ENCODE data around the gene CDH8. TPM values are rescaled to one million over a fixed set of nuclear protein-coding genes. Genes with fewer than 3 reads are reported as not detected.

Gene CDH8
- total and polyA plus RNA-seq, 2 donors (not counting 1 experiment from before 2014, with no cell fraction given) = not detected

DNA sequence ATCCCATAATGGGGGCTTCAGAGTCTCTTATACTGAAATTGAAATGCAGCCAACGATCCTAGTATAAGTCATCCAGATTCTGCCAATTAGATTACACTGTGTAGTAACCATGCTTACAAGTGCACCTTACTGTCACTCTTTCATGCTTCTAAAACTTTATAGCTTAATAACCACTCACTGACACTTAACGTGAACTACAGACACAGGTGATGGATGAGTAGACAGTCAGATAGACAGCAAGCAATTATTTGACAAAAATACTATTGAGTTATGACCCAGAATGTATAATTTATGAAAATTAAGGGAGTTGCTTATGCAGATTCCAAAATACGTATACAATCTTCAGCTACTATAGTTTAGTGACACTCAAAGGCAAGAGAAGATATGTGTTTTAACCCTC lies 6.3 kb downstream of the CDH8 start:
- no peaks in the 10 kb centered on the region for H3K9me3 Mint-ChIP-seq (ENCODE audit: insufficient read depth)
- H3K27ac Mint-ChIP-seq = no peak overlapping the region
- H3K4me2 ChIP-seq (replicated peaks; ENCODE audit: low read depth, low read length, poor library complexity, severe bottlenecking) = no peak overlapping the region
- H3K27ac ChIP-seq (ENCODE audit: low read length in 2 of 2) = no peak overlapping the region
- H2AFZ ChIP-seq (ENCODE audit: insufficient read depth, low read depth, low read length, poor library complexity, severe bottlenecking) = no peak overlapping the region
- H3K4me3 Mint-ChIP-seq = no peak overlapping the region
- TF ChIP-seq CTCF (IDR thresholded peaks at IDR 0.05) = no peak
- intact Hi-C loops (cut with micrococcal nuclease) = no loop called here
- peaks cover 0 to 3% (median 0%) of the 10 kb centered on the region in 3 donors for H3K9me3 ChIP-seq (ENCODE audit: control extremely low read depth in 1 of 3, control insufficient read depth in 2 of 3, insufficient read depth in 1 of 3, low read length in 2 of 3)
- ChIA-PET POLR2A (no interaction called here), CTCF (no interaction called here)
- H3K4me3 ChIP-seq (ENCODE audit: control extremely low read depth in 1 of 5, extremely low read depth in 1 of 5, insufficient read depth in 1 of 5, low read depth in 2 of 5, low read length in 4 of 5) = no peak overlapping the region
- no peaks in the 10 kb centered on the region for H4K20me1 ChIP-seq (ENCODE audit: control insufficient read depth, insufficient read depth, low read length, poor library complexity, severe bottlenecking)
- no peaks in the 10 kb centered on the region for H3K36me3 ChIP-seq (replicated peaks in 1 of 2; ENCODE audit: control extremely low read depth in 1 of 2, control insufficient read depth in 1 of 2, extremely low read depth in 1 of 2, insufficient read depth in 2 of 2, low read length in 1 of 2)
- no peaks in the 10 kb centered on the region for H3K4me1 Mint-ChIP-seq
- no peak overlapping the region for H3K9ac ChIP-seq (ENCODE audit: low read length)
- no peaks in the 10 kb centered on the region for H3K79me2 ChIP-seq (ENCODE audit: control insufficient read depth, insufficient read depth, low read length)
- DNase-seq = no peak
- no peak for ATAC-seq (ENCODE audit: low read depth)
- H3K27me3 Mint-ChIP-seq = peaks cover 10% of the 10 kb centered on the region
- peaks cover 0 to 11% (median 2%) of the 10 kb centered on the region in 4 experiments for H3K27me3 ChIP-seq (replicated peaks in 1 of 4; ENCODE audit: control extremely low read depth in 1 of 4, control insufficient read depth in 3 of 4, insufficient read depth in 4 of 4, low read length in 3 of 4)
- no CpG with 5 or more reads among the region's 3 CpGs for WGBS (ENCODE audit: insufficient coverage)
- H3K4me1 ChIP-seq (ENCODE audit: control insufficient read depth in 2 of 2, insufficient read depth in 2 of 2, low read length in 2 of 2) = no peaks in the 10 kb centered on the region

DNA sequence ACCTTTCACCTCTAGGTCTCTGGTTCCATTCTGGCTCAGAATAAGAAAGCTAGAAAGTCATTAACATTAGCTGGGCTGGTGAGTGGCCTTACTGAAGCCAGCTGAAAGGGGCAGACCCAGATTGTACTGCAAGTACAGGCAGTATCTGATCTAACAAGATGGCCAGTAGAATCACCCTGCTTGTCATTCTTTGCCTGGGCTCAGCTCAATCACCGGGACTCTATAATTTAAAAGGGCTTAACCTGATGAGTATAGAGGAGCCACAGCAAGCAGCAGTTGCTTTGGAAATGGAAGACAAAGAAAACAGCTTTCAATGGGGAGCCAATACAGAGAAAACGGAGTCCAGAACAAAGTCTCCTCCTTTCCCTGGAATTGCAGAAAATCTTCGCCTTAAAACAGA lies 13.6 kb downstream of the CDH8 start:
- ChIA-PET POLR2A (no interaction called here), CTCF (no interaction called here)
- H3K27me3 Mint-ChIP-seq = no peaks in the 10 kb centered on the region
- Histone ChIP-seq H3K27ac (ENCODE audit: low read length in 2 of 2) (no peak overlapping the region), H2AFZ (ENCODE audit: insufficient read depth, low read depth, low read length, poor library complexity, severe bottlenecking) (no peak overlapping the region), H3K4me1 (ENCODE audit: control insufficient read depth in 2 of 2, insufficient read depth in 2 of 2, low read length in 2 of 2) (no peaks in the 10 kb centered on the region), H3K4me2 (replicated peaks; ENCODE audit: low read depth, low read length, poor library complexity, severe bottlenecking) (no peak overlapping the region), H4K20me1 (ENCODE audit: control insufficient read depth, insufficient read depth, low read length, poor library complexity, severe bottlenecking) (no peaks in the 10 kb centered on the region), H3K4me3 (ENCODE audit: control extremely low read depth in 1 of 5, extremely low read depth in 1 of 5, insufficient read depth in 1 of 5, low read depth in 2 of 5, low read length in 4 of 5) (no peak overlapping the region), H3K27me3 (replicated peaks in 1 of 4; ENCODE audit: control extremely low read depth in 1 of 4, control insufficient read depth in 3 of 4, insufficient read depth in 4 of 4, low read length in 3 of 4) (no peaks in the 10 kb centered on the region), H3K9me3 (ENCODE audit: control extremely low read depth in 1 of 3, control insufficient read depth in 2 of 3, insufficient read depth in 1 of 3, low read length in 2 of 3) (no peaks in the 10 kb centered on the region), H3K9ac (ENCODE audit: low read length) (no peak overlapping the region), H3K79me2 (ENCODE audit: control insufficient read depth, insufficient read depth, low read length) (no peaks in the 10 kb centered on the region), H3K36me3 (replicated peaks in 1 of 2; ENCODE audit: control extremely low read depth in 1 of 2, control insufficient read depth in 1 of 2, extremely low read depth in 1 of 2, insufficient read depth in 2 of 2, low read length in 1 of 2) (no peaks in the 10 kb centered on the region)
- H3K4me3 Mint-ChIP-seq = no peak overlapping the region
- H3K4me1 Mint-ChIP-seq = no peaks in the 10 kb centered on the region
- WGBS (ENCODE audit: insufficient coverage) = 78% methylated on average over 2 of the region's 3 CpGs
- no peaks in the 10 kb centered on the region for H3K9me3 Mint-ChIP-seq (ENCODE audit: insufficient read depth)
- TF ChIP-seq EZH2 (IDR thresholded peaks at IDR 0.05; ENCODE audit: borderline replicate concordance, insufficient read depth, low read depth, low read length, poor library complexity, severe bottlenecking) = no peak
- intact Hi-C loops (cut with micrococcal nuclease) = no loop called here
- DNase-seq (no peak), ATAC-seq (ENCODE audit: low read depth) (no peak)
- H3K27ac Mint-ChIP-seq = no peak overlapping the region
